T-cell (primary cell): ENCODE data around the gene ANTKMT. TPM values are rescaled to one million over a fixed set of nuclear protein-coding genes. Genes with fewer than 3 reads are reported as not detected.
A peak's percentile ranks its signal among the peaks of the same experiment; 100 is the strongest.
"Not testable (repeated sequence)": the region's sequence is repeated elsewhere in the genome, so short reads cannot be mapped to it uniquely, and the experiment has no call there.

Experiments
- ATAC-seq, 4 experiments: fragments of 200-7000 bp in 3 of 4; fragments of 150-1000 bp in 1 of 4; cut with Tn5 transposase; replicated peaks in 1 of 4; 1 replicate in 3 of 4; 2 replicates in 1 of 4; pipeline ENCODE4 v1.10.0; 2021; ENCODE audit warnings: moderate library complexity in 3 of 4, mild to moderate bottlenecking in 2 of 4, moderate number of reproducible peaks in 1 of 4
- CTCF ChIA-PET, 2 donors: fragments of 300-600 bp; sonication (Branson Sonifier 250); formaldehyde crosslinking; loops; one replicate each; lab custom pipeline; 2022; ENCODE audit warnings: antibody characterized with exemption in 2 of 2; lab: Charles Lee
- POLR2A ChIA-PET, 2 donors: fragments of 300-600 bp; sonication (Branson Sonifier 250); formaldehyde crosslinking; loops; one replicate each; lab custom pipeline; 2022; ENCODE audit warnings: antibody characterized with exemption in 2 of 2; lab: Charles Lee
- DNase-seq, 35 experiments: peaks; one replicate each; pipeline versions ENCODE4 v3.0.0 to v3.0.0-alpha.2; 2013 to 2023
- H3K27ac ChIP-seq: one replicate; pipeline ENCODE4 v1.5.1; 2013; ENCODE audit warnings: low read length
- H3K27me3 ChIP-seq, 2 experiments: replicated peaks in 1 of 2; 1 replicate in 1 of 2; 2 replicates in 1 of 2; pipeline versions ENCODE4 v1.6.1 to v1.7.0; 2013; ENCODE audit warnings: low read length in 1 of 2, mixed read lengths in 1 of 2; ENCODE audit not compliant: control insufficient read depth in 2 of 2, insufficient read depth in 2 of 2; ENCODE audit errors: extremely low read depth in 1 of 2
- H3K36me3 ChIP-seq, 2 donors: 1 replicate in 1 of 2; 2 replicates in 1 of 2; pipeline versions ENCODE4 v1.6.1 to v1.7.0; 2013; ENCODE audit warnings: low read length in 1 of 2; ENCODE audit not compliant: control insufficient read depth in 2 of 2, insufficient read depth in 1 of 2; ENCODE audit errors: extremely low read depth in 1 of 2
- H3K4me1 ChIP-seq, 2 experiments: 1 replicate in 1 of 2; 2 replicates in 1 of 2; pipeline versions ENCODE4 v1.6.1 to v1.7.0; 2013; ENCODE audit warnings: low read length in 2 of 2, mixed read lengths in 1 of 2; ENCODE audit not compliant: insufficient read depth in 2 of 2, control insufficient read depth in 1 of 2; ENCODE audit errors: extremely low read depth in 1 of 2
- H3K4me3 ChIP-seq, 2 donors: 1 replicate in 1 of 2; 2 replicates in 1 of 2; pipeline versions ENCODE4 v1.5.1 to v1.7.0; 2013; ENCODE audit warnings: mild to moderate bottlenecking in 2 of 2, low read length in 1 of 2, moderate library complexity in 1 of 2; ENCODE audit not compliant: control insufficient read depth in 1 of 2; ENCODE audit errors: extremely low read depth in 1 of 2
- H3K9me3 ChIP-seq: 2 replicates; pipeline ENCODE4 v1.7.0; 2013
- H3K27ac Mint-ChIP-seq, 2 donors: one replicate each; pipeline ENCODE4 v1.8.0; 2020 to 2021; ENCODE audit warnings: mild to moderate bottlenecking in 2 of 2, mixed read lengths in 2 of 2
- H3K27me3 Mint-ChIP-seq, 2 donors: one replicate each; pipeline ENCODE4 v1.8.0; 2021 to 2022; ENCODE audit warnings: mixed read lengths in 2 of 2
- H3K36me3 Mint-ChIP-seq: one replicate; pipeline ENCODE4 v1.8.0; 2021; ENCODE audit warnings: mixed read lengths
- H3K4me1 Mint-ChIP-seq, 3 donors: one replicate each; pipeline ENCODE4 v1.8.0; 2020 to 2022; ENCODE audit warnings: mixed read lengths in 3 of 3, mild to moderate bottlenecking in 1 of 3
- H3K4me3 Mint-ChIP-seq, 3 donors: one replicate each; pipeline ENCODE4 v1.8.0; 2020 to 2022; ENCODE audit warnings: mild to moderate bottlenecking in 3 of 3, mixed read lengths in 3 of 3, moderate library complexity in 3 of 3
- H3K9me3 Mint-ChIP-seq, 3 donors: one replicate each; pipeline ENCODE4 v1.8.0; 2020 to 2022; ENCODE audit warnings: mixed read lengths in 3 of 3
- WGBS: methylation state at CpG from one replicate; pipeline ENCODE4 v1.1.5; 2013; ENCODE audit warnings: missing lambda C conversion rate; ENCODE audit not compliant: insufficient coverage; 5-methylcytosine and 5-hydroxymethylcytosine counted together
- total RNA-seq, 35 experiments: library from RNA in 6 of 35; stranded (reverse) in 6 of 35; fragments of 120-200 nt in 1 of 35; gene quantifications; one replicate each; pipeline versions ENCODE4 v1.2.1 to v1.2.4 and lab custom pipeline; 2013 to 2026

ANTKMT gene
- total RNA-seq, 5 donors from 2014 or later (not counting 1 experiment from before 2014, with no cell fraction given): 22.9 to 38.8 (median 27.2) TPM

GRCh38 chr16:711548-712320 lies 9.2 kb upstream of the ANTKMT start:
- H3K27me3 ChIP-seq: peaks cover 8 to 76% of the 10 kb centered on the region in 2 experiments
- H3K27ac ChIP-seq: no peak overlapping the region
- no peaks in the 10 kb centered on the region for H3K36me3 ChIP-seq
- Mint-ChIP-seq H3K27me3 (peaks cover 23 to 48% of the 10 kb centered on the region in 2 donors), H3K27ac (no peak overlapping the region), H3K4me3 (no peak overlapping the region), H3K9me3 (no peaks in the 10 kb centered on the region), H3K4me1 (peaks cover 6 to 16% (median 7%) of the 10 kb centered on the region in 3 donors), H3K36me3 (no peaks in the 10 kb centered on the region)
- ChIA-PET POLR2A (no interaction called here), CTCF (interaction anchor here (0.8 to 2.1 kb wide), 6 partner anchors 9 to 391 kb away, joined by 3 to 5 read pairs (median 4); partner anchors contain the start of genes ANTKMT (in 1 of the 2), CCDC78 (in 1 of the 2), CHTF18 (in 1 of the 2) and RPUSD1 (in 1 of the 2))
- DNase-seq (peak; percentile 40 to 89 (median 67)), ATAC-seq (peak; percentile 41 to 55 (median 44))
- H3K4me1 ChIP-seq: peaks cover 0 to 28% of the 10 kb centered on the region in 2 experiments
- WGBS: 10% methylated on average over 8 of the region's 25 CpGs
- no peaks in the 10 kb centered on the region for H3K9me3 ChIP-seq
- no peak overlapping the region for H3K4me3 ChIP-seq

GRCh38 chr16:712740-713250 lies 8.2 kb upstream of the ANTKMT start:
- POLR2A ChIA-PET, H3K27ac Mint-ChIP-seq: not testable (repeated sequence)
- H3K27me3 Mint-ChIP-seq: peaks cover 21 to 40% of the 10 kb centered on the region in 2 donors

GRCh38 chr16:714079-714478 lies 6.9 kb upstream of the ANTKMT start:
- peaks cover 0 to 36% of the 10 kb centered on the region in 2 experiments for H3K4me1 ChIP-seq
- ChIA-PET CTCF (no interaction called here), POLR2A (interaction anchor here in 1 of 2 donors (0.6 kb wide), 1 partner anchor 29 kb away, joined by 3 read pairs; no protein-coding TSS in a partner anchor)
- ATAC-seq: no peak
- no peak for DNase-seq
- no peak overlapping the region for H3K4me3 ChIP-seq
- peaks cover 14 to 28% of the 10 kb centered on the region in 2 donors for H3K27me3 Mint-ChIP-seq
- H3K27me3 ChIP-seq: peaks cover under 1 to 63% of the 10 kb centered on the region in 2 experiments
- H3K27ac ChIP-seq: no peak overlapping the region
- H3K36me3 ChIP-seq: no peaks in the 10 kb centered on the region
- no peaks in the 10 kb centered on the region for H3K36me3 Mint-ChIP-seq
- H3K4me1 Mint-ChIP-seq: peaks cover 7 to 16% (median 10%) of the 10 kb centered on the region in 3 donors
- H3K9me3 Mint-ChIP-seq: no peaks in the 10 kb centered on the region
- peak overlapping the region in 1 of 2 donors; percentile 39 for H3K27ac Mint-ChIP-seq
- WGBS: 67% methylated on average over 10 of the region's 11 CpGs
- peak overlapping the region in 2 of 3 donors; percentile 21 to 51 for H3K4me3 Mint-ChIP-seq
- H3K9me3 ChIP-seq: no peaks in the 10 kb centered on the region

More at GRCh38 chr16:712740-713250, 8.2 kb upstream of the ANTKMT start:
- H3K4me3 Mint-ChIP-seq: peak overlapping the region in 1 of 3 donors; percentile 12
- ATAC-seq, H3K27ac ChIP-seq, H3K9me3 ChIP-seq, H3K36me3 ChIP-seq, H3K36me3 Mint-ChIP-seq, H3K4me3 ChIP-seq, H3K9me3 Mint-ChIP-seq: not testable (repeated sequence)
- WGBS: 51% methylated on average over 3 of the region's 13 CpGs
- DNase-seq: peak in 13 of 35 experiments; percentile 26 to 61 (median 37)
- CTCF ChIA-PET: interaction anchor here (0.5 to 1.6 kb wide), 4 partner anchors 8 to 473 kb away, joined by 3 to 5 read pairs (median 4); partner anchors contain the start of genes ANTKMT (in 1 of the 2) and CCDC78 (in 1 of the 2)
- H3K4me1 Mint-ChIP-seq: peaks cover 6 to 14% (median 7%) of the 10 kb centered on the region in 3 donors
- H3K4me1 ChIP-seq: peaks cover 0 to 28% of the 10 kb centered on the region in 2 experiments
- peaks cover 8 to 71% of the 10 kb centered on the region in 2 experiments for H3K27me3 ChIP-seq

- Mint-ChIP-seq H3K27me3 (peaks cover 9 to 20% of the 10 kb centered on the region in 2 donors), H3K36me3 (no peaks in the 10 kb centered on the region), H3K27ac (peak within 1 kb of the TSS in 1 of 2 donors; percentile 39), H3K4me3 (peak within 1 kb of the TSS; percentile 57 to 68 (median 61)), H3K9me3 (no peaks in the 10 kb centered on the region), H3K4me1 (peaks cover 11 to 23% (median 14%) of the 10 kb centered on the region in 3 donors)
- ChIA-PET CTCF (no interaction called here), POLR2A (interaction anchor here in 1 of 2 donors (0.6 kb wide), 1 partner anchor 29 kb away, joined by 3 read pairs; no protein-coding TSS in a partner anchor)
- peak within 1 kb of the TSS; percentile 21 to 56 for H3K4me3 ChIP-seq
- peaks cover 2 to 43% of the 10 kb centered on the region in 2 experiments for H3K4me1 ChIP-seq
- H3K36me3 ChIP-seq: no peaks in the 10 kb centered on the region
- peaks cover 0 to 56% of the 10 kb centered on the region in 2 experiments for H3K27me3 ChIP-seq
- no peak within 1 kb of the TSS for H3K27ac ChIP-seq
- ATAC-seq: peak; percentile 90 to 93 (median 91)
- no peaks in the 10 kb centered on the region for H3K9me3 ChIP-seq
- peak; percentile 66 to 93 (median 81) for DNase-seq
- WGBS: 5% methylated on average over 106 of the region's 108 CpGs
Measured at GRCh38 chr16:714558-715476, 6.1 kb upstream of the ANTKMT start, which contains the start of gene METRN. METRN (plus strand) TSS chr16:715118; CDS start chr16:715290, 172 bp downstream.

GRCh38 chr16:715477-716199 lies 5.3 kb upstream of the ANTKMT start:
- DNase-seq (peak in 1 of 35 experiments; percentile 37), ATAC-seq (peak; percentile 9 to 26 (median 22))
- H3K27ac ChIP-seq: no peak overlapping the region
- no peaks in the 10 kb centered on the region for H3K9me3 ChIP-seq
- H3K4me3 Mint-ChIP-seq: peak overlapping the region; percentile 57 to 68 (median 61)
- no peaks in the 10 kb centered on the region for H3K9me3 Mint-ChIP-seq
- H3K4me3 ChIP-seq: peak overlapping the region; percentile 21 to 56
- WGBS: 3% methylated on average over 70 of the region's 74 CpGs
- H3K4me1 Mint-ChIP-seq: peaks cover 18 to 30% (median 21%) of the 10 kb centered on the region in 3 donors
- no peaks in the 10 kb centered on the region for H3K36me3 ChIP-seq
- peaks cover 0 to 48% of the 10 kb centered on the region in 2 experiments for H3K27me3 ChIP-seq
- H3K27ac Mint-ChIP-seq: no peak overlapping the region
- no peaks in the 10 kb centered on the region for H3K36me3 Mint-ChIP-seq
- H3K27me3 Mint-ChIP-seq: peaks cover 9 to 14% of the 10 kb centered on the region in 2 donors
- peaks cover 5 to 51% of the 10 kb centered on the region in 2 experiments for H3K4me1 ChIP-seq
- ChIA-PET CTCF (interaction anchor here (0.7 to 0.8 kb wide), 3 partner anchors 13 to 387 kb away, joined by 3 to 6 read pairs (median 3); no protein-coding TSS in a partner anchor), POLR2A (interaction anchor here in 1 of 2 donors (0.5 to 0.8 kb wide), 2 partner anchors 10 to 92 kb away, joined by 3 to 4 read pairs; no protein-coding TSS in a partner anchor)
